SH-SY5Y (cell line): ENCODE results near the gene BICD2.

ENCODE experiments used
- GATA2 ChIP-seq: IDR thresholded peaks from 2 replicates; pipeline ENCODE4 v1.6.1; 2011; ENCODE audit warnings: mild to moderate bottlenecking, low read depth, low read length
- GATA3 ChIP-seq: IDR thresholded peaks from 2 replicates; pipeline ENCODE4 v1.6.1; 2011; ENCODE audit warnings: low read depth, mild to moderate bottlenecking, low read length, moderate library complexity

- no peak for TF ChIP-seq GATA3
- TF ChIP-seq GATA2 = no peak
These were observed 40.8 kb downstream of the BICD2 start for GRCh38 chr9:92723801-92724323.
